Right lung (tissue), 5 donors: ENCODE measurements around the gene GZMM. TPM values are rescaled to one million over a fixed set of nuclear protein-coding genes. Genes with fewer than 3 reads are reported as not detected.

Experiments
- DNase-seq, 2 donors: peaks; one replicate each; pipeline ENCODE4 v3.0.0-alpha.2; 2013
- polyA plus RNA-seq, 5 donors: library from polyadenylated mRNA; unstranded; fragments of 120-200 nt; gene quantifications; one replicate each; pipeline versions ENCODE4 v1.2.1 to v1.2.3, GENCODE V29; 2013; ENCODE audit warnings: inconsistent platforms in 1 of 5, low replicate concordance in 1 of 5; ENCODE audit not compliant: insufficient read length in 5 of 5, insufficient read depth in 1 of 5

GZMM gene
- polyA plus RNA-seq, 5 donors: 0.32 to 1.1 (median 0.76) TPM

DNA sequence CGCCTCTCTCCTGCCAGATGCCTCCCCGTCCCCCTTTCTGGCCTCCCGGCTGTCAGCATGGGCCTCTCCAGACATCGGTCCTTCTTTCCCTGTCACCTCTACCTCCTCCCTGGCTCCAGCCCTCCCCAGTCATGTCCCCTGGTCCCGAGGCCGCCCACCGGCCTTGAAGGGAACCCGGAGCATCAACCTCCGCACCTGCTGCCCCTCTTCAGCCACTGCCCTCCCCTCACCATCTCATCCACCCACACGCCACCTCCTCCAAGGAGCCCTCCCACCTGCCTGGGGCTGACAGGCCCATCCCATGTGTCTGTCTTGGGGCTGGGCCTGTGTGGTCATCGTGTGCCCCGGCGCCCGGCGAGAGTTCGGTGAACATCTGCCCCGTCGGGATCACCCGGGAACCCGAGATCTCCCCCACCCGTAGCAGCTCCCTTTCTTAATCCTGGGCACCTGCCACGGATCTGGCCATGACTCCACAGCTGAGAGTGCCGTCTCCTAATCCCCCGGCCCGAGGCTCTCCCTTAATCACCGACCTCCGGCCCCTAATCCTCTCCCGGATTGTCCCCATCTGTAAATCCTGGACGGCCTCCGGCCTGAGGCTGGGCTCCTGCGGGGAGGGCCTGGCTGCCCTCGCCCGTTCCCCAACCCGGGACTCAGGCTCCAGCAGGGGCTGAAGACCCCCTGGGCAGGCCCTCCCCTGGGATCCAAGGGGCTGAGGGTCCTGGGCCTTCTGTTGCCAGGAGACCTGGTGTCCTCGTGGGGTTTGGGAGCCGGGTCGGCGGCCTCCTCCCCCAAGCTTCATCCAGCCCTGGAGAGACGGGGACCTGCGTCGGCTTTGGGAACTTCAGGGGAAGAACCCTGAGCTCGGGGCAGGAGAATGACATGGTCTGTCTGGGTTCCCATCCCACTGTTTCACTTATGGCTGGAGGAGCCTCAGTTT is 51.7 kb downstream of the GZMM start:
- DNase-seq: no peak

DNA sequence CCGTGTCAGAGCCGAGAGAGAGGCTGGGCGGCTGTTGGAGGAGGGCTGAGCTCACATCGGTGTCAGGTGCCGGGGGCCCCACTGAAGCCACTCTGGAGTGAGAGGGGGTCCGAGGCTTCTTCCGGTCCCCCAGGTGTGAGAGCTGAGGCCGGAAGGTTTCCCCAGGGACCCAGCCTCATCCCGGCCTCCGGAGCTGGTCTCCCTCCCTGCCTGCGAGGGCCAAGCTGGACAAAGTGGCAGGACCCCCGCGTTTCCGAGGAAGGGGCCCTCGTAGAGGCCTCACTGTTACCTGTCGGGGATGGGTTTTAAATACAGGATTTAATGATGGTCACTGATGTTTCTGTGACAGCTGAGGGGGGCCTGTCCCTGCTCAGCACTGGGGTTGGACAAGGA is 52.4 kb downstream of the GZMM start:
- no peak for DNase-seq

DNA sequence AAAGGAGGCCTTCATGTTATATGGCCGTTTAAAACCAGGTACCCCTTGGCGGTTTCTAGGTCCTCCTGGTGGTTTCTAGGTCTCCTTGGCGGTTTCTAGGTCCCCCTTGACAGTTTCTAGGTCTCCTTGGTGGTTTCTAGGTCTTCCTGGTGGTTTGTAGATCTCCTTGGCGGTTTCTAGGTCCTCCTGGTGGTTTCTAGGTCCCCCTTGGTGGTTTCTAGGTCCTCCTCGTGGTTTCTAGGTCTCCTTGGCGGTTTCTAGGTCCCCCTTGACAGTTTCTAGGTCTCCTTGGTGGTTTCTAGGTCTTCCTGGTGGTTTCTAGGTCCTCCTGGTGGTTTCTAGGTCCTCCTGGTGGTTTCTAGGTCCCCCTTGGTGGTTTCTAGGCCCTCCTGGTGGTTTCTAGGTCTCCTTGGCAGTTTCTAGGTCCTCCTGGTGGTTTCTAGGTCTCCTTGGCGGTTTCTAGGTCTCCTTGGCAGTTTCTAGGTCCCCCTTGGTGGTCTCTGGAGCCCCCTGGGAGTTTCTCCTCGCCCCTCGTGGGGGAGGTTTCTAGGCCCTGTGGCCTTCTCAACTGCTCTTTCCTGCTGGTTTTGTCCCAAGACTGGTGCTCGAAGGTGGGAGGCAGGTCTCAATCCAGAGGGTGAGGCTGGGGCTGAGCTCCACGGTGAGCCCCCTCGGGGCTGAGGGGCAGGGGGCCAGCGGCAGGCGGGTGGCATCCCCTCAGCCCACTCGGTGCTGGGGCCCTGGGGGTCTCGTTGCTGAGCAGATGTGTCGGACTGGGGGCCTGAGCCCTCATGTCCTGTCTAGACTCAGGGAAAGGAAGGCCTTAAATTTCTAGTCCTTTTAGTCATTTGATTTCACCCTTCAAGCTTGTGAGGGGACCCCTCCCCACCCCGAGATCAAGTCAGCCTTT is 53.8 kb downstream of the GZMM start:
- DNase-seq: no peak

Other genes with a start within 250 kb of the GZMM start
- 10 to 100 TPM; 18.9 to 35.9 (median 26.1) TPM for gene MIER2, start 199.3 kb upstream of the GZMM start, polyA plus RNA-seq
- under 1 TPM; 0.33 to 0.86 (median 0.54) TPM for gene C2CD4C, start 134.9 kb upstream of the GZMM start, polyA plus RNA-seq
- gene SHC2, start 83.0 kb upstream of the GZMM start, polyA plus RNA-seq: 10 to 100 TPM; 13.3 to 30.9 (median 21.0) TPM
- gene MADCAM1, start 47.6 kb upstream of the GZMM start, polyA plus RNA-seq: 10 to 100 TPM in 2 of 5 donors, 1 to 10 TPM in 3; 4.0 to 14.7 (median 6.2) TPM
- gene TPGS1, start 36.6 kb upstream of the GZMM start, polyA plus RNA-seq: 10 to 100 TPM in 1 of 5 donors, 1 to 10 TPM in 4; 4.0 to 15.5 (median 6.6) TPM
- gene CDC34, start 12.3 kb upstream of the GZMM start, polyA plus RNA-seq: 10 to 100 TPM; 43.5 to 68.9 (median 50.8) TPM
- gene BSG, start 28.5 kb downstream of the GZMM start, polyA plus RNA-seq: 100 to 1,000 TPM; 219 to 458 (median 275) TPM
- gene HCN2, start 45.8 kb downstream of the GZMM start, polyA plus RNA-seq: under 1 TPM; 0.05 to 0.15 (median 0.13) TPM
- gene POLRMT, start 89.5 kb downstream of the GZMM start, polyA plus RNA-seq: 10 to 100 TPM; 28.9 to 46.0 (median 43.0) TPM
- gene FGF22, start 95.8 kb downstream of the GZMM start, polyA plus RNA-seq: under 1 TPM; 0.19 to 0.57 (median 0.22) TPM
- gene RNF126, start 119.2 kb downstream of the GZMM start, polyA plus RNA-seq: 10 to 100 TPM; 13.8 to 33.6 (median 19.8) TPM
- gene FSTL3, start 132.3 kb downstream of the GZMM start, polyA plus RNA-seq: 10 to 100 TPM in 3 of 5 donors, 1 to 10 TPM in 2; 7.0 to 17.2 (median 12.9) TPM
- gene PRSS57, start 151.4 kb downstream of the GZMM start, polyA plus RNA-seq: under 1 TPM in 4 of 5 donors, not detected in 1; 0.14 to 0.64 (median 0.39) TPM
- gene PALM, start 164.9 kb downstream of the GZMM start, polyA plus RNA-seq: 10 to 100 TPM; 32.5 to 62.8 (median 43.2) TPM
- 10 to 100 TPM in 2 of 5 donors, 1 to 10 TPM in 3; 5.7 to 17.2 (median 9.4) TPM for gene MISP, start 207.1 kb downstream of the GZMM start, polyA plus RNA-seq